ENCODE measurements around the gene LCN6. TPM values are rescaled to one million over a fixed set of nuclear protein-coding genes. Genes with fewer than 3 reads are reported as not detected.

The LCN6 gene
- total and polyA plus RNA-seq, 2 of the 4 experiments (the other 2 are of a cell fraction) = not detected

DNA sequence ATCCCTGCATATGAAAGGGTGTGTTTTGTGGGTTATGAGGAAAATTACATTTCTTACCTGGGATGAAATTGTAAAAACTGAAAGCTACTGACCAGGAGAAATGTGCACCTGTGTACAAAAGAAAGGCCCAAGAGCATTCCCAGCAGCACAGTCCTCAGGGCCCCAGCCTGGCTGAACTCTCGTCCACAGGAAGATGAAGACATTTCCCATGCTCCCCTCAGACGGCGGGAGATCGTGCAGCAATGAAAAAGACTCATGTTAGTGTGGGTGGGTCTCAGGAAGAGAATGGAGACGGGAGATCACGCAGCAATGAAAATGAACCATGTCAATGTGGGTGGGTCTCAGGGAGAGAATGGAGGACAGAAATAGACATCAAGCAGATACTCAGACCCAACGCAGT is 28.6 kb upstream of the LCN6 start:
- H3K9ac ChIP-seq (ENCODE audit: low read depth, low read length) = no peak overlapping the region
- no peak for TF ChIP-seq CHD1 (IDR thresholded peaks at IDR 0.05; ENCODE audit: low read depth, low read length)
- no peak for TF ChIP-seq RFX5 (IDR thresholded peaks at IDR 0.05; ENCODE audit: low read depth, low read length)
- no peak for TF ChIP-seq NFE2L2 (IDR thresholded peaks at IDR 0.05; ENCODE audit: low read depth, low read length)
- no peak for TF ChIP-seq MXI1 (IDR thresholded peaks at IDR 0.05; ENCODE audit: borderline replicate concordance, low read depth, low read length)
- no peak for TF ChIP-seq SMC3 (IDR thresholded peaks at IDR 0.05; ENCODE audit: low read depth, low read length)
- TF ChIP-seq, protein P1, sequence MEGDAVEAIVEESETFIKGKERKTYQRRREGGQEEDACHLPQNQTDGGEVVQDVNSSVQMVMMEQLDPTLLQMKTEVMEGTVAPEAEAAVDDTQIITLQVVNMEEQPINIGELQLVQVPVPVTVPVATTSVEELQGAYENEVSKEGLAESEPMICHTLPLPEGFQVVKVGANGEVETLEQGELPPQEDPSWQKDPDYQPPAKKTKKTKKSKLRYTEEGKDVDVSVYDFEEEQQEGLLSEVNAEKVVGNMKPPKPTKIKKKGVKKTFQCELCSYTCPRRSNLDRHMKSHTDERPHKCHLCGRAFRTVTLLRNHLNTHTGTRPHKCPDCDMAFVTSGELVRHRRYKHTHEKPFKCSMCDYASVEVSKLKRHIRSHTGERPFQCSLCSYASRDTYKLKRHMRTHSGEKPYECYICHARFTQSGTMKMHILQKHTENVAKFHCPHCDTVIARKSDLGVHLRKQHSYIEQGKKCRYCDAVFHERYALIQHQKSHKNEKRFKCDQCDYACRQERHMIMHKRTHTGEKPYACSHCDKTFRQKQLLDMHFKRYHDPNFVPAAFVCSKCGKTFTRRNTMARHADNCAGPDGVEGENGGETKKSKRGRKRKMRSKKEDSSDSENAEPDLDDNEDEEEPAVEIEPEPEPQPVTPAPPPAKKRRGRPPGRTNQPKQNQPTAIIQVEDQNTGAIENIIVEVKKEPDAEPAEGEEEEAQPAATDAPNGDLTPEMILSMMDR (conservative IDR thresholded peaks at IDR 0.05; ENCODE audit: low read depth, low read length) = no peak
- no peak for TF ChIP-seq FOS (IDR thresholded peaks at IDR 0.05; ENCODE audit: low read depth, low read length)
- TF ChIP-seq RAD21 (IDR thresholded peaks at IDR 0.05; ENCODE audit: low read length) = no peak
- no peak overlapping the region for H2AFZ ChIP-seq (replicated peaks; ENCODE audit: low read length, poor library complexity)
- H3K4ac ChIP-seq (ENCODE audit: low read depth, low read length) = no peak overlapping the region
- in situ Hi-C loops (cut with MboI; ENCODE audit: low sequenced_read_pairs) (no loop called here), intact Hi-C loops (cut with micrococcal nuclease) (no loop called here), dilution Hi-C loops (cut with HindIII; ENCODE audit: low sequenced_read_pairs, unreplicated experiment) (no loop called here)
- H3K9me3 ChIP-seq (ENCODE audit: control insufficient read depth, insufficient read depth, low read length) = peaks cover 9% of the 10 kb centered on the region
- no peak overlapping the region for H3K14ac ChIP-seq (replicated peaks; ENCODE audit: low read depth, low read length)
- no peak overlapping the region for H2BK120ac ChIP-seq (ENCODE audit: low read depth, low read length)
- no peak overlapping the region for H3K4me3 ChIP-seq (ENCODE audit: insufficient read depth, low read depth, low read length)
- H4K20me1 ChIP-seq (ENCODE audit: insufficient read depth, low read length) = no peaks in the 10 kb centered on the region
- H2BK5ac ChIP-seq (ENCODE audit: low read depth, low read length, poor library complexity, severe bottlenecking) = no peak overlapping the region
- POLR2A ChIA-PET (ENCODE audit: unreplicated experiment) = no interaction called here
- ATAC-seq (ENCODE audit: low read depth) (no peak), DNase-seq (no peak)
- no peaks in the 10 kb centered on the region for H3K79me1 ChIP-seq (ENCODE audit: low read depth in 1 of 2, low read length in 2 of 2)
- no peak overlapping the region for H4K8ac ChIP-seq (ENCODE audit: low read depth in 2 of 2, low read length in 2 of 2)
- H3K18ac ChIP-seq (ENCODE audit: low read depth, low read length) = no peak overlapping the region
- no peak overlapping the region for H4K5ac ChIP-seq (ENCODE audit: low read depth, low read length)
- no peak overlapping the region for H2AK9ac ChIP-seq (replicated peaks; ENCODE audit: low read depth, low read length, poor library complexity)
- H4K91ac ChIP-seq (ENCODE audit: insufficient read depth, low read depth, low read length) = no peak overlapping the region
- H3K27ac ChIP-seq (ENCODE audit: insufficient read depth, low read length) = no peak overlapping the region
- BruUV-seq (replicated peaks) = no TSS peak
- H2AK5ac ChIP-seq (ENCODE audit: low read depth, low read length) = no peak overlapping the region
- H3K9me1 ChIP-seq (ENCODE audit: insufficient read depth, low read length) = no peaks in the 10 kb centered on the region
- no peak overlapping the region for H3K4me2 ChIP-seq (ENCODE audit: low read depth, low read length)
- H3K27me3 ChIP-seq (ENCODE audit: control insufficient read depth, insufficient read depth, low read length) = peaks cover 45% of the 10 kb centered on the region
- H2BK20ac ChIP-seq (ENCODE audit: low read depth, low read length) = no peak overlapping the region
- H3K23ac ChIP-seq (ENCODE audit: low read depth, low read length) = no peak overlapping the region
- no peak overlapping the region for H2BK15ac ChIP-seq (ENCODE audit: low read depth, low read length)
- no peak overlapping the region for H3K56ac ChIP-seq (ENCODE audit: extremely low read depth, insufficient read depth, low read length)
- no peaks in the 10 kb centered on the region for H3K4me1 ChIP-seq (ENCODE audit: control insufficient read depth, insufficient read depth, low read length)
- no CpG with 5 or more reads among the region's 7 CpGs for WGBS, 2 experiments (ENCODE audit: extremely low coverage in 2 of 2, insufficient read length in 1 of 2)
- H3K36me3 ChIP-seq (ENCODE audit: control insufficient read depth, insufficient read depth, low read length) = no peaks in the 10 kb centered on the region
- CTCF ChIA-PET = interaction anchor here (0.7 to 1.3 kb wide), 3 partner anchors 16 to 270 kb away, joined by 3 to 7 read pairs (median 3); partner anchors contain the start of gene NPDC1

Measured in IMR-90 (cell line).